ENCODE results near the gene CASTOR1. TPM values are rescaled to one million over a fixed set of nuclear protein-coding genes. Genes with fewer than 3 reads are reported as not detected.

CASTOR1 gene
- total RNA-seq, 1 experiment from 2014 or later, result 16.0 TPM

DNA sequence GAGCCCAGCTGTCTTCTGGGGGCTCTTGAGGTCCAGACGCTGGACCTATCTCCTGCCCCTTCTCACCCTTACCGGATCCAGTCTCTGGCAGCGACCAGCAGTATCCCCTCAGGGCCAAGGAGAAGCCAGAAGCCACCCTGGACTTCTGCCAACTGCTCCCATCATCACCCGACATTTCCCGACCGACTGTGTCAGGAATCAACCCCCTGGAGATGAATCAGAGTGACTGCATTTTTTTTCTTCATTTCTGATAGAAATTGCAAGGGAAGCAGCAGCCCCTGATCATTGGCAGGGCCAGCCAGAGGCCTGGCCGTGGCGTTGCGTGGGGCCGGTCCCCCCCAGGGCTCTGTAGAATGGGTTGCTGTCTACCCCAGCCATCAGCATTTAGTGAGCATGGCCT, 37.6 kb downstream of the CASTOR1 start (continued):
- TF ChIP-seq ZNF121 (CRISPR knock-in tag; IDR thresholded peaks at IDR 0.05) (no peak), RORB (CRISPR knock-in tag; IDR thresholded peaks at IDR 0.05) (no peak), ETV6 (CRISPR knock-in tag; IDR thresholded peaks at IDR 0.05) (no peak), MYBL2 (CRISPR knock-in tag; IDR thresholded peaks at IDR 0.05) (no peak)

DNA sequence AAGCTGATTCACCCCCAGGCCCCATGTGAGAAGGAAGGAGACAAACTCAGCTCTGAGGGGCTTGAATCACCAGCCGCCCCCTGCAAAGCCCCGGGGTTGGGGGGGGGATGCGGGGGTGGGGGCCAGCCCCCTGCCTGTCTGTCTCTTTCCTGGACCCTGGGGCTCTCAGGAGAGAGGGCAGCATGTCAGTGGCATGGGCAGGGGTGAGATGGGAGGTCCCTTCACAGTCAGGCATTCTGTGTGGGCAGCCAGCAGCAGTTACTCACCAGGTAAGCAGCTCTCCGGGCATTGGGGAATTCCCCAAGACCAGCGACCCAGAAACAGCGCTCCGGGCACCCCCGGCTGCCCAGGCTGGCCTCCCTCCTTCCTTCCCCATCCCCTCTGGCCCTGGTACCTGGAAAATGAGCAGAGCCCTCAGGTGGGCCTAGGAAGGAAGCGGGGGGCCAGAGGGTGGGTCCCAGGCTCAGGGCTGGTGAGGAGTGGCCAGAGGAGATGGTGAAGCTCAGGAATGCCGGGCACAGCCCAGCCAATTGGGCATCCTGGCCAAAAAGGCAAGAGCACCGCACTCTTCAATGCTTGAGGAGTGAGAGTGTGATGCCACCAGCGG, 38.5 kb downstream of the CASTOR1 start:
- H3K27ac Mint-ChIP-seq, result no peak overlapping the region
- ATAC-seq, result no peak
- POLR2A ChIA-PET, result no interaction called here

More for the DNA sequence above, 38.5 kb downstream of the CASTOR1 start:
- CTCF ChIA-PET, result interaction anchor here (1.0 to 1.2 kb wide), 2 partner anchors 13 to 38 kb away, joined by 3 to 7 read pairs; partner anchors contain the start of gene CASTOR1
- TF ChIP-seq, protein P1, sequence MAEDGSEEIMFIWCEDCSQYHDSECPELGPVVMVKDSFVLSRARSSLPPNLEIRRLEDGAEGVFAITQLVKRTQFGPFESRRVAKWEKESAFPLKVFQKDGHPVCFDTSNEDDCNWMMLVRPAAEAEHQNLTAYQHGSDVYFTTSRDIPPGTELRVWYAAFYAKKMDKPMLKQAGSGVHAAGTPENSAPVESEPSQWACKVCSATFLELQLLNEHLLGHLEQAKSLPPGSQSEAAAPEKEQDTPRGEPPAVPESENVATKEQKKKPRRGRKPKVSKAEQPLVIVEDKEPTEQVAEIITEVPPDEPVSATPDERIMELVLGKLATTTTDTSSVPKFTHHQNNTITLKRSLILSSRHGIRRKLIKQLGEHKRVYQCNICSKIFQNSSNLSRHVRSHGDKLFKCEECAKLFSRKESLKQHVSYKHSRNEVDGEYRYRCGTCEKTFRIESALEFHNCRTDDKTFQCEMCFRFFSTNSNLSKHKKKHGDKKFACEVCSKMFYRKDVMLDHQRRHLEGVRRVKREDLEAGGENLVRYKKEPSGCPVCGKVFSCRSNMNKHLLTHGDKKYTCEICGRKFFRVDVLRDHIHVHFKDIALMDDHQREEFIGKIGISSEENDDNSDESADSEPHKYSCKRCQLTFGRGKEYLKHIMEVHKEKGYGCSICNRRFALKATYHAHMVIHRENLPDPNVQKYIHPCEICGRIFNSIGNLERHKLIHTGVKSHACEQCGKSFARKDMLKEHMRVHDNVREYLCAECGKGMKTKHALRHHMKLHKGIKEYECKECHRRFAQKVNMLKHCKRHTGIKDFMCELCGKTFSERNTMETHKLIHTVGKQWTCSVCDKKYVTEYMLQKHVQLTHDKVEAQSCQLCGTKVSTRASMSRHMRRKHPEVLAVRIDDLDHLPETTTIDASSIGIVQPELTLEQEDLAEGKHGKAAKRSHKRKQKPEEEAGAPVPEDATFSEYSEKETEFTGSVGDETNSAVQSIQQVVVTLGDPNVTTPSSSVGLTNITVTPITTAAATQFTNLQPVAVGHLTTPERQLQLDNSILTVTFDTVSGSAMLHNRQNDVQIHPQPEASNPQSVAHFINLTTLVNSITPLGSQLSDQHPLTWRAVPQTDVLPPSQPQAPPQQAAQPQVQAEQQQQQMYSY (CRISPR knock-in tag; IDR thresholded peaks at IDR 0.05), result no peak
- TF ChIP-seq PRRX2 (CRISPR knock-in tag; IDR thresholded peaks at IDR 0.05) (no peak), HMGA2 (CRISPR knock-in tag; IDR thresholded peaks at IDR 0.05) (no peak), JUN (CRISPR knock-in tag; IDR thresholded peaks at IDR 0.05) (no peak), GABPB1 (CRISPR knock-in tag; IDR thresholded peaks at IDR 0.05) (no peak), ZNF121 (CRISPR knock-in tag; IDR thresholded peaks at IDR 0.05) (no peak), NFE2L1 (CRISPR knock-in tag; IDR thresholded peaks at IDR 0.05) (no peak), IRF2 (CRISPR knock-in tag; IDR thresholded peaks at IDR 0.05; ENCODE audit: borderline replicate concordance, low read depth) (no peak), CREM (CRISPR knock-in tag; IDR thresholded peaks at IDR 0.05) (no peak), ZNF416 (CRISPR knock-in tag; IDR thresholded peaks at IDR 0.05) (no peak), ZNF138 (CRISPR knock-in tag; conservative IDR thresholded peaks at IDR 0.05) (no peak), ZNF317 (CRISPR knock-in tag; IDR thresholded peaks at IDR 0.05; ENCODE audit: borderline replicate concordance, low read depth) (no peak), FOXK1 (CRISPR knock-in tag; IDR thresholded peaks at IDR 0.05) (no peak), NR2C2 (CRISPR knock-in tag; IDR thresholded peaks at IDR 0.05) (no peak)
- TF ChIP-seq, protein P2, sequence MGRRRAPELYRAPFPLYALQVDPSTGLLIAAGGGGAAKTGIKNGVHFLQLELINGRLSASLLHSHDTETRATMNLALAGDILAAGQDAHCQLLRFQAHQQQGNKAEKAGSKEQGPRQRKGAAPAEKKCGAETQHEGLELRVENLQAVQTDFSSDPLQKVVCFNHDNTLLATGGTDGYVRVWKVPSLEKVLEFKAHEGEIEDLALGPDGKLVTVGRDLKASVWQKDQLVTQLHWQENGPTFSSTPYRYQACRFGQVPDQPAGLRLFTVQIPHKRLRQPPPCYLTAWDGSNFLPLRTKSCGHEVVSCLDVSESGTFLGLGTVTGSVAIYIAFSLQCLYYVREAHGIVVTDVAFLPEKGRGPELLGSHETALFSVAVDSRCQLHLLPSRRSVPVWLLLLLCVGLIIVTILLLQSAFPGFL (CRISPR knock-in tag; IDR thresholded peaks at IDR 0.05; ENCODE audit: borderline replicate concordance), result no peak
- TF ChIP-seq, protein P3, sequence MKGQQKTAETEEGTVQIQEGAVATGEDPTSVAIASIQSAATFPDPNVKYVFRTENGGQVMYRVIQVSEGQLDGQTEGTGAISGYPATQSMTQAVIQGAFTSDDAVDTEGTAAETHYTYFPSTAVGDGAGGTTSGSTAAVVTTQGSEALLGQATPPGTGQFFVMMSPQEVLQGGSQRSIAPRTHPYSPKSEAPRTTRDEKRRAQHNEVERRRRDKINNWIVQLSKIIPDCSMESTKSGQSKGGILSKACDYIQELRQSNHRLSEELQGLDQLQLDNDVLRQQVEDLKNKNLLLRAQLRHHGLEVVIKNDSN (CRISPR knock-in tag; IDR thresholded peaks at IDR 0.05), result no peak
- TF ChIP-seq, protein P4, sequence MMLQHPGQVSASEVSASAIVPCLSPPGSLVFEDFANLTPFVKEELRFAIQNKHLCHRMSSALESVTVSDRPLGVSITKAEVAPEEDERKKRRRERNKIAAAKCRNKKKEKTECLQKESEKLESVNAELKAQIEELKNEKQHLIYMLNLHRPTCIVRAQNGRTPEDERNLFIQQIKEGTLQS (CRISPR knock-in tag; conservative IDR thresholded peaks at IDR 0.05), result no peak
- TF ChIP-seq, protein P5, sequence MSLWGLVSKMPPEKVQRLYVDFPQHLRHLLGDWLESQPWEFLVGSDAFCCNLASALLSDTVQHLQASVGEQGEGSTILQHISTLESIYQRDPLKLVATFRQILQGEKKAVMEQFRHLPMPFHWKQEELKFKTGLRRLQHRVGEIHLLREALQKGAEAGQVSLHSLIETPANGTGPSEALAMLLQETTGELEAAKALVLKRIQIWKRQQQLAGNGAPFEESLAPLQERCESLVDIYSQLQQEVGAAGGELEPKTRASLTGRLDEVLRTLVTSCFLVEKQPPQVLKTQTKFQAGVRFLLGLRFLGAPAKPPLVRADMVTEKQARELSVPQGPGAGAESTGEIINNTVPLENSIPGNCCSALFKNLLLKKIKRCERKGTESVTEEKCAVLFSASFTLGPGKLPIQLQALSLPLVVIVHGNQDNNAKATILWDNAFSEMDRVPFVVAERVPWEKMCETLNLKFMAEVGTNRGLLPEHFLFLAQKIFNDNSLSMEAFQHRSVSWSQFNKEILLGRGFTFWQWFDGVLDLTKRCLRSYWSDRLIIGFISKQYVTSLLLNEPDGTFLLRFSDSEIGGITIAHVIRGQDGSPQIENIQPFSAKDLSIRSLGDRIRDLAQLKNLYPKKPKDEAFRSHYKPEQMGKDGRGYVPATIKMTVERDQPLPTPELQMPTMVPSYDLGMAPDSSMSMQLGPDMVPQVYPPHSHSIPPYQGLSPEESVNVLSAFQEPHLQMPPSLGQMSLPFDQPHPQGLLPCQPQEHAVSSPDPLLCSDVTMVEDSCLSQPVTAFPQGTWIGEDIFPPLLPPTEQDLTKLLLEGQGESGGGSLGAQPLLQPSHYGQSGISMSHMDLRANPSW (CRISPR knock-in tag; conservative IDR thresholded peaks at IDR 0.05; ENCODE audit: low read depth), result no peak
- H3K9me3 Mint-ChIP-seq, result no peaks in the 10 kb centered on the region
- no peaks in the 10 kb centered on the region for H3K36me3 Mint-ChIP-seq
- H3K4me3 Mint-ChIP-seq, result no peak overlapping the region
- no peaks in the 10 kb centered on the region for H3K27me3 Mint-ChIP-seq (ENCODE audit: low read depth)
- DNase-seq (ENCODE audit: low spot score), result no peak
- H3K4me1 Mint-ChIP-seq, result peaks cover 33% of the 10 kb centered on the region
